ENCODE data around the gene CST8.
"Not testable (repeated sequence)": the region's sequence is repeated elsewhere in the genome, so short reads cannot be mapped to it uniquely, and the experiment has no call there.

CST8 gene, protein sequence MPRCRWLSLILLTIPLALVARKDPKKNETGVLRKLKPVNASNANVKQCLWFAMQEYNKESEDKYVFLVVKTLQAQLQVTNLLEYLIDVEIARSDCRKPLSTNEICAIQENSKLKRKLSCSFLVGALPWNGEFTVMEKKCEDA

DNA sequence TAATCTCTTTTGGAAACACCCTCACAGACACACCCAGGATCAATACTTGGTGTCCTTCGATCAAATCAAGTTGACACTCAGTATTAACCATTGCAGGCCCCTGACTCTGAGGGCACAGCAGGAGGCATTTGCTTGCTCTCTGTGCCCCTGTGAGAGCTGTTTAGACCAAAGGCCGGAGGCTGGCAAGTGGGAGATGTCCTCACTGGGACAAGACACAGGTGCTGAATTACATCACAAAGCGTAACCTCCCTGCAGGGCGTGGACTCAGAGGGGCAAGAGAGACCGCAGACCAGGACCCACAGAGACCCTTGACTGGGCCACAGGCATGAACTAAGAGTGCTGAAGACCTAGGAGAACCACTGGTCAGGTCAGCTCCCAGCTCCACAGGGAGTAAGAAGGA is at the start of gene CST8:
TSS of gene CST8 (plus strand) at position 301 of the 400 bp plus-strand sequence. CDS start 551 bp downstream, outside the sequence.
- no peak for DNase-seq

DNA sequence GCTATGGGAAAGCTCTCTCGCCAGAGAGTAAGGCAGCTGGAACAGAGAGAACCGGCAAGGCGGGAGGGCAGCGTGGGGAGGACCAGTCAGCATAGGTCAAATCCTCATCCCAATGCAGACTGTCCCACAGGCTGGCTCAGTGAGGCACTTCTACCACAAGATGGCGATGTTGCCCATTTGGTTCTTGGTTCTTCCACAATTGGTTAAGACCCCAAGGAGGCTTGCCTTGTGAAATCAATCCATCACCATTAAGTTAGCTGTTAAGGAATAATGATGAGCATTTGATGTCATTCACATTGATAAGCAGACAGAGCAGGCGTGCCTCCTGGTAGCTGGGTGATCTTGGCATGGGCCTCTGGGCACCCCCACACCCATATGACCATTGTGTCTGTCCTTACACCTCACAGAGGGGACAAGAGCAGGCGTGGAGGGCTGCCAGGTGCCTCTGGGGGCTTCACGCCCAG is 49.0 kb upstream of the CST8 start:
- DNase-seq: peak; percentile 64 to 68

DNA sequence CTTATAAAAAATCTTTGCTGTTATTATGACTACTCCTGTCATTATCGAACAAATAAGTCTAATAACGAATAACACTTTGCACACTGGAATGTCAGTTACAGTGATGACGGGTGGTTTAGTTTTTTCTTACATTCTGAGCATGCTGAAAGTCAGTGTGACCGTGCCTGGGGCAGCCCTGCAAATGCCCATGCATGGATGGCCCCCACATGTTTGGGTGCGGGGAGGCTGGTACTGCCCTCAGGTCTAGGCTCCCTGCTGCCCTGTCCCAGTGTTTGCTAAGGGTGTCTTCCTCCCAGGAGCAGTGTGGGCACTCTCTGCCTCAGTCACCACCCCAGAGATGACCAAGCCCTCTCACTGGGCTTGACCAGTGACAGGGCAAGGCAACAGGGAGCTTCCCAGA is 48.5 kb upstream of the CST8 start:
- DNase-seq: no peak

DNA sequence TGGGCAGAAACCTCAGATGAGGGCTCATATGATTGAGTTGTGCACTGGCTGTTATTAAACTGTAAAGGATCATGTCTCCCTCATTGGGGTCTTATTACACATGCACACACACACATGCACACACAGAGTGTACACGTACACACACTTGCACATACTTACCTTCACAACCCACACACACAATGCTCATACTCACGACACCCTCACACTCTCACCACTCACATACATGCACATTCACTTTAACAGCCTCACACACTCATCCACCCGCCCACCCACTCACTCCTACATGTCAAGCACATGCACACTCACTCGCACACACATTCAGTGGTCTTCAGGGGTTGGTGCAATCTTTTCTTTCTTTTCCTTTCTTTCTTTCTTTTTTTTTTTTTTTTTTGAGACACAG is 46.1 kb upstream of the CST8 start:
- DNase-seq: no peak

DNA sequence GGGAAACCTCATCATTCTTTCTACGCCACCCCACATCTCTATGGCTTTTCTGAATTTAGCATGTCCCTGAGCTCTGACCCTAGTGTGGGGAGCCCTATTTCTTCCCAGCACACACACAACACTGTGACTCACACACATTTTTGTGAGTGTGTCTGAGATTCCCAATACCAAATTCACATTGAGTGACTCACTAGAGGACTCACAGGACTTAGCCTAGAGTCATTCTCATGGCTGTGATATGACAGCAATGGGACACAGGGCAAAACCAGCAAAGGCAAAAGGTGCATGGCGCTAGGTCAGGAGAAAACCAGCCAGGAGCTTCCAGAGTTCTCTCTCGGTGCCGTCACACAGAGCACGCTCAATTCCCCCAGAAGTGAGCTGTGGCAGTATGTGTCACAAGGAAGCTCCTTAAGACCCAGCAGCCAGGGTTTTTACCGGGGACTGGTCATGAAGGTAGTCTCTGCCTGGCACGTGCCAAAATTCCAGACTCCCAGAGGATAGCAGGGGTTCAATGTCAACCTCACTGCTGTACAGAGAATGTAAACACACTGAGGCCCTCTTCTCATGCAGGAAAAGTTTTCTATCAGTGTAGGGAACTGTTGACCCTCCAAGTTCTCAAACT is 45.2 kb upstream of the CST8 start:
- DNase-seq: no peak

DNA sequence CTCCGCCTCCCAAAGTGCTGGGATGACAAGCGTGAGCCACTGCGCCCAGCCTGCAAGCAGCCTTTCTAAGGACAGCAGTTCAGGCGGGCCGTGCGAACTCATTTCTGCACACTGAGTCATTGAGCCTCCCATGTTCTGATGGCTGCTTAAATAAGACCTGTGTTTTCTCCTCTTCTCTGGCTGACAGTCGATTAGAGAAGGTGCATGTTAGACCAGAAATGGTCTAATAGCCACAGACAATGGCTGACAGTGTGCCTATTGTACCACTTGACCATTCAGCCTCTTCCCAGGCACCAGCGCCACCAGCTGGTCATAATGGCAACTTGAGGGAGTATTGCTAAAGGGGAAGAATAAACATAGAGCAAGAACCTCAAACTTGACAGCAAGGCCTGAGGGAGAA is 44.4 kb upstream of the CST8 start:
- peak; percentile 39 to 51 for DNase-seq

DNA sequence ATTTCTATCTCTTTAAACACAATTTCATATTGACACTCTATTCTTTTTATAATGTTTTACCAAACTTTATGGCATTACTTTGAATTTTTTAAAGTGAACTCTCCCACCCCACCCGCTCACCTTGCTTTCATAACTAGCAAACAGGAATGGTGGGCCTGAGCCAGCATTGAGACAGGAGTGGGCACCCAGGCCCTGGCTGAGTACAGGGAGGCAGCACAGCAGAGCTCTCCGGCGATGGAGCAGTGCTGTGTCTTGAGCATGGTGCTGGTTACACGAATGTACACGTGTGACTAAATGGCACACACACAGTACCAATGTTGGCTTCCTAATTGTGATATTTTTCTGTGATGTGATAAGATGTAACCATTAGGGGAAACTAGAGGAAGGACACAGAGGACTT is 42.8 kb upstream of the CST8 start:
- DNase-seq: no peak

DNA sequence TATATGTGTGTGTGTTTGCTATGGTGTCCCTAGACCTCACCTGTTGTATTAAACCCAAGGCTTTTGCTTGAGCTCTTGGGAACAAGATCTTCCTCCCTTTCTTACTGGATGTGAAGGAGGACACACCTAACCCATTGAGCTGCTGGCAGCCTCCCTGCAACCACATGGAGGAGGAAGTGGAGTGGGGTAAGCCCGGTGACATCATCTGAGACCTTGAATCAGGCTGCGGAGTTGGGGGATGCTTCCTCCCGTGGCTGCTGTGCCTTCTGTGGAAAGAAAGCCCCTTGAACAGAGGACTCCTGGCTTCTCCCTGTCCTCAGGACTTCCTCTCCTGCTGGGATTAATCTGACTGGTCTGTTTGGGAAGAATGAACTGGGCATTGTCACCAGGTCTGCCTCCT is 41.5 kb upstream of the CST8 start:
- no peak for DNase-seq

DNA sequence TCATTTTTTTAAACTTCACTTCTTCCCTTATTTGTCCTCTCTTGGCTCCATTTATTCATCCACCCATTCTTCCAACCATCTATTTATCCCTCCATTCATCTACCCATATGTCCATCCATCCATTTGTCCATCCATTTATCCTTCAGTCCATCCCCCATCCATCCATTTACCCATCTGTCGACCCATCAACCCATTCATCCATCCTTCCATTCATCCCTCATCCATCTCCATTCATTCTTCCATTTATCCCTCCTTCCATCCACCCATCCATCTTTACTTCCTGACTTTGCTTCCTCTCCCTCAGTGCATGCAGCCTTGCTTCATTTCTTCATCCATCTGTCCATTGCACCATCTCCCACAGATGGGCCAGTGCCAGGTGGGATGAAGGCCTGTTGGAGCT is 40.0 kb upstream of the CST8 start:
- DNase-seq: no peak

DNA sequence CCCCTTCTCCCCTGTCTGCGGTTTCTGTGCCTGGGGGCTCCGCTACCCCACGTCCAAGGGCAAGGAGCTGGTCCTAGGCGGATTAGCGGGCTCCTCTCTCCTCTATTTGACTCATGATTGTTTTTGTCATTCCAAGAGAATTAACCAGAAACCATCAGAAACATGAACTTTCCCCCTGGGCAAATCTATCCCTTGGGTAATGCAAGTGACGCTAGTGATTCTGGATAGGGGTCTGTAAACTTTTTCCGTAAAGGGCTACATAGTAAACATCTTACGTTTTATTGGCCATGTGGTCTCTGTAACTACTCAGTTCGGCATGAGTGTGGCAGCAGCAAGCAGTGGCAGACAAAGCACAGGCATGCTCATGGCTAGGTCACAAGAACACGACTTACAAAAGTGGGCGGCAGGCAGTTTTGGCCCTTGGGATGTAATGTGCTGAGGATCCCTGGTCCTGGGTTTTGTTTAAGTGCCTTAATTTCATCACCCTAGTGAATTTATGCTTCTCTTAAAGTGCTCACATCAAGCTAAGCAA is 38.9 kb upstream of the CST8 start:
- no peak for DNase-seq

DNA sequence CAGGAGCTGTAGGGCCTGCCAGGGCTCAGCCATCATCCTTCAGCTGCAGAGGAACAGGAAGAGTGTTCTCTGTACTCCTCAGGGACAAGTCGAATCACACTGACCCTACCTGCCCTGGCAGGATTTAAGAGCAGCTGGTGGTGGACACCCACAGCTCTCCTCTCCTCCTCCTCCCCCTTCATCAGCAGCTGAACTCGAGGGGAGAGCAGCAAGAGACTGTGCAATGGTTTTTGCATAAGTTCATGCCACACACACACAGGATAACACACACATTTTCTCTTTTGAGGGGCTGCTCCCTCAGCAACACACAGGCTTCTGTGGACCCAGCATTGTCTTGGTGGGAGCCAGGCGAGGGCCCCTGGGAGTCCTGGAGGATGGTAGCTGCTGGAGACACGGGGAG is 38.1 kb upstream of the CST8 start, which contains the start of gene CST11:
TSS of gene CST11 (minus strand) at position 101 of the 400 bp plus-strand sequence. CDS start at position 36, 65 bp downstream.
- no peak for DNase-seq

DNA sequence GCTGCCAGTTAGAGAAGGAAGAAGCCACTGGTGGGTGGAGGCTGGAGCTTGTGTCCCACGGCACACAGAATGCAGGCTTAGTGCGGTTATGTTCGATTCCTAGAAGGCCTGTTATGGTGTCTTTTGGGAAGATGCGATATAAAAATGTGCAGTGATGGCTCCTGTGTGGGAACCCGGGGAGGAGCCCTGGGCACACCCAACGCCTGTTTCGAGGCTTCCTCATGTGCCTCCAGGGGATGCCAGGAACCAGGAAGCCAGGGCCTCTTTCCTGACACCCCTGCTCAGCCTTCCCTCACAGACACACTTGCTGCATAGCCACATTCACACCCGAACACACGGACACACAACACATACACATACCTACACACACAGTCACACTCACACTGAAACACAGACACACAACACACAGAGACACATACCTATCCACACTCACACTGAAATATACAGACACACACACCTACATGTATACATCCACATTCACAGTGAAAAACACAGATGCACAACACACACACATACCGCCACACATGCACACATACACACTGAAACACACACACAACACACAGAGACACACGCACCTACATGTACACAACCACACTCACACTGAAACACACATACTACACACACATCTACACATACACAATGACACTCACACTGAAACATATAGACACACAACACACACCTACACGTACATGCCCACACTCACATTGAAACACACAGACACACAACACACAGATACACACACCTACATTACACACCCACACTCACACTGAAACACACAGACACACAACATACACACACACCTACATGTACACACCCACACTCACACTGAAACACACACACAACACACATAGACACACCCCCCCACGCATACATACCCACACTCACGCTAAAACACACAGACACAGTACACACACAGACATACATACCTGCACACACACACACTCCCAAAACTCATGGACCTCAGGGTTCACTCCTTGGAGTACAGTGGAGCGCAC is 37.1 kb upstream of the CST8 start:
- no peak for DNase-seq

DNA sequence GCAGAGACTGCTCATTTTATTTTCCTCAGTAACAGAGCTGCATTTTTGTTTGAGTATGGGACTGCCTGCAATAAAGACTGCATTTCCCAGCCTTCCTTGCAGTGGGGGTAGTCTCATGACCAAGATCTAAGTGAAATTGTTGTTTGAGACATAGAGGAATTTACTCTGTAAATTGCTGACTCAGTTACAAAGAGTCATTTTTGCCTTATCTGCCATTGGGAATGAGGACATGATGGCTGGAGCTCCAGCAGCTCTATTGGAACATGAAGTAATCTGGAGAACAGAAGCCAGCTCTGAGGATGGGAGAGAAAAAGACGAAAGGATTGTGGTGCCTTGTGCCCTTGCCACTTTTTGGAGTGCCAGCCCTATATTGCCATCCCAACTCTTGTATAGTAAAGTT is 36.1 kb upstream of the CST8 start:
- no peak for DNase-seq

DNA sequence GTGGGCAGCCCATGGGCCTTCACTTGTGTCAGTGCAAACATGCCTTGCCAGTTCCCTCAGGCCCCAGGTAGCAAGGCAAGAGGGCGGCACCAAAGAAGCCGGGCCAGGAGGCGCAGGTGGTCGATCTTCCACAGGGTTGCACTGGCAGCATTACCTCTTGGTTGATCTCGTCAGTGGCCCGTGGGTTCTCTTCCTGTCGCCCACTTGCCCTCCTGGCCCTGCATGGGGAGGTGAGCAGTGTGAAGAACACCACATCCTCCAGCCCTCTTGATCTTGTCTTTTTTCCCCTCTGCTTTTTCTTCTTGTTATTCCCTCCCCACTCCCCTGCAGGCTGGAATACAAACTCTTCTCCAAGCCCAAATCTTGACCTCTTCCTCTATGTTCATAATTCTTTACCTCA is 35.3 kb upstream of the CST8 start:
- DNase-seq: no peak

DNA sequence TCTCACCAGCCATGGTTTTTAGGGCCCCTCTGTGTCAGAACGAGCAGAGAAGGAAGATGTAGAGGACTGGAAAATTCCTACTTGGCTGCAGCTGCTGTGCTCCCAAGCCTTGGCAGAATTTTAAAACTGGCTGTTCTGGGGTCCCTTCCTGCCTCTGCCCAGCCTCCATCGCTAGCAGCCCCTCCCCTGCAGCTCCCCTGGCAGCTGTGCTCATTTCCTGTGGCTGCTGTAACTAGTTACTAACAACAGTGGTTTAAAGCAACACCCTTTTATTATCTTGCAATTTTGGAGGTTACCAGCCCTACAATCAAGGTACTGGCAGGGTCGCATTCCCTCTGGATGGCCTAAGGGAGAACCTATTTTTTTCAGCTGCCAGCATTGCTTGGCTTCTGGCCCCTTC is 34.5 kb upstream of the CST8 start:
- no peak for DNase-seq

DNA sequence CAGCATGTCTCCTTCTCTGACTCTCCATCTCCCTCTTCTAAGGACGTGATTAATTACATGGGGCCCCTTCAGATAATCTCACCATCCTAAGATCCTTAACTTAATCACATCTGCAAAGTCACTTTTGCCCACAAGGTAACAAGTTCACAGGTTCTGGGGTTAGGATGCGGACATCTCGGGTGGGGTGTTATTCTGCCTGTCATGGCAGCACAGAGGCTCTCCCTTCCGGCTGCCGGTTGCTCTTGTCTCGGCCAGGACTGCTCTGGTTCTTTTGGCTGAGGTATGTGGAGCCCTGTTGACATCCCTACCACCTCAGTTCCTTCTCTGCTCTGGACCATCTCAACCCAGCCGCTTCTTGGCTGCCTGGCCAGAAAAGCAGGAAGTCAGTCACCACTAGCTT is 34.0 kb upstream of the CST8 start:
- no peak for DNase-seq

DNA sequence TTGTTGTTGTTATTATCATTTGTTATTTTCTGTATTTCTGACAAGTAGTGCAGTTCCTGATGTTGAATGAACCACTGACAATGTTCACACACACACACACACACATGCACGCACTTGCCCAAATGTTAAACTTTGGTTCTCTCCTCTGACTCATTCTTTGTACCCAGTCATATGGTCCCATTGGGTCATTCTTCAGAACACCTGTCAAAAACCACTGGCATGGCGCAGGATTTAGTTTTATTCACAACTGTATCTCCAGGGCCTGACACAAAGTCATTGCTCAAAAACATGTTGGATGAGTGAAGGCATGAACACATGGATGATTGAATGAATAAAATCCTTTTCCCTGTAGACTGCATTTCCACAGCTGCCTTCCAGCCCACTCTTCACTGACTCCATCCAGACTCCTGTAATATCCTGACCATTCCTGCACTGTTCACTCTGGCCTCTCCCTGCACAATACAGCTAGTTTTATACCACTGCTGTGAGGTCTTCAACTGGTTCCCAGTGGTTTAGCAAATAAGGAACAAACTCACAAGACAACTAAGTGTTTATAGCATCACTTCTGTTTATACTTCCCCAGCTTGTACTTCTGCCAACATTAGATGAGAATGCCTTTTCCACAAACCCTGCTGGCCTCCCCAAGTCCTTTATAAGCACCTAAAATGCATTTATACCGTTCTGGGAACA is 31.3 kb upstream of the CST8 start:
- DNase-seq: no peak

DNA sequence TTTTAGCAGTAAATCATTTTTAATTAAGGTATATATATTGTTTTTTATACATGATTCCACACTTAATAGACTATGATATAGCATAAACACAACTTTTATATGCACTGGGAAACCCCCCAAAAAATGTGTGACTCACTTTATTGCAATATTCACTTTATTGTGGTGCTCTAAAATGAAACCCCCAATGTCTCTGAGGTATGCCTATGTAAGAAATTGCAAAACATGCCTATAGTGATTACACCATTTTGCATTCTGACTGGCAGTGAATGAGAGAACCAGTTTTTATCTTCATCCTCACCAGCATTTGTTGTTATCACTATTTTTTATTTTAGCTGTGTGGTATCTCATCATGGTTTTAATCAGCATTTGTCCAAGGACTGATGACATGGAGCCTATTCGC is 29.7 kb upstream of the CST8 start:
- DNase-seq: no peak

DNA sequence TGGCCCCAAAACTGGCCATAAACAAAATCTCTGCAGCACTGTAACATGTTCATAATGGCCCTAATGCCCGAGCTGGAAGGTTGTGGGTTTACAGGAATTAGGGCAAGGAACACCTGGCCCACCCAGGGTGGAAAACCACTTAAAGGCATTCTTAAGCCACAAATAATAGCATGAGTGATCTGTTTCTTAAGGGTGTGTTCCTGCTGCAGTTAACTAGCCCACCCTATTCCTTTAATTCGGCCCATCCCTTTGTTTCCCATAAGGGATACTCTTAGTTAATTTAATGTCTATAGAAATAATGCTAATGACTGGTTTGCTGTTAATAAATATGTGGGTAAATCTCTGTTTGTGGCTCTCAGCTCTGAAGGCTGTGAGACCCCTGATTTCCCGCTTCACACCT is 24.0 kb upstream of the CST8 start:
- not testable (repeated sequence) for DNase-seq

DNA sequence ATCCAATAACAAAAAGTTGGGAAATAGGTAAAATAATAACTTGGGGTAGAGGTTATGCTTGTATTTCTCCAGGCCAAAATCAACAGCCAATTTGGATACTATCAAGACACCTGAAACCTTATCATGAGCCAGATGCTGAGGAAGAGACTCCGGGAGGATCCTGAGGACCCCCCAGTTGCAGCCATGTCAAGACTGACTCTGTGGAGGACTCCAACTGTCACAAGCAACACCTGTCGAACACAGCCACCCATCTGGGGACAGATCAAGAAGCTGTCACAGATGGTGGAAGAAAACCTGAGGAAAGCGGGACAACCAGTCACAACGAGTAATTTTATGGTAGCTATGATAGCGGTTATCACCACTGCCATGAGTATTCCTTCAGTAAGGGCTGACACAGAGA is 18.6 kb upstream of the CST8 start:
- DNase-seq: not testable (repeated sequence)

DNA sequence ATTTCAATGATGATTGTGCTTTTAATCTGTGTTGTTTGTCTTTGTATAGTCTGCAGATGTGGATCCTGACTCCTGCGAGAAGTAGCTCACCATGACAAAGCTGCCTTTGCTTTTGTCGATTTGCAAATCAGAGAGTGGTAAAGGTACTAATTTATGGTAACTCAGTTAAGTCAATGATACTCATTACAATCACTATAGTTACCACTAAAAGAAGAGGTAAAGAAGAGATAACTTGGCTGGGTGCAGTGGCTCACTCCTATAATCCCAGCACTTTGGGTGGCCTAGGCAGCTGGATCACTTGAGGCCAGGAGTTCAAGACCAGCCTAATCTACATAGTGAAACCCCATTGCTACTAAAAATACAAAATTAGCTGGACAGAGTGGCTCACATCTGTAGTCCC is 17.6 kb upstream of the CST8 start:
- not testable (repeated sequence) for DNase-seq

DNA sequence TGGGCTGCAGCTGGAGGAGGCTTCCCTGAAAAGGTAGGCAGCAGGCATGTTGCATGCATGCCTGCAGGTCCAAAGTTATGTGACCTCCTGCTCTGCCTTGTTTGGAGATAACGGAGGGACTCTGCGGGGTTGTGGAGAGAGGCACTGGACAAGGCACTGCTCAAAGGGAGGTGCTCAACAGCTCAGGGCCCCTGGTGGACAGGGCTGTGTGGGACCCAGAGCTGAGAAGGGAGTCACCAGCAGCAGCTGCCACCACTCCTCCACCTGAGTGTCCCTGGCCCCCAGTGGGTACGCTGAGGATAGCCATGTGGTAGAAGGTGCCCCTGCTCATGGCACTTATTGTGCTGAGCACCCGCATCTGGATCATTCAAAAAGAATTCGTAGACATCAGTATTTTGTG is 15.5 kb upstream of the CST8 start:
- no peak for DNase-seq

All from stimulated activated CD4-positive, alpha-beta T cell treated with anti-CD3 and anti-CD28 coated beads, Interleukin-2, amount 100 ng/mL, for 24 hours (primary cell).